OCI-LY3 (cell line): ENCODE data around the gene C9orf153.

Experiments used
- CTCF ChIP-seq: fragments of 200-600, 300-600 bp; sonication (generic); IDR thresholded peaks from 2 replicates; pipeline ENCODE4 v1.5.1; 2014; ENCODE audit warnings: antibody characterized with exemption, low read length, low read depth
- EZH2phosphoT487 ChIP-seq: fragments of 200-600 bp; shearing (Covaris generic); IDR thresholded peaks from 2 replicates; pipeline ENCODE4 v1.6.1; 2018; ENCODE audit warnings: antibody characterized with exemption, mixed run types, low read depth

- no peak for TF ChIP-seq CTCF
- no peak for TF ChIP-seq EZH2phosphoT487
Measured at GRCh38 chr9:86263876-86264275, 4.4 kb upstream of the C9orf153 start.
